Astrocyte of the spinal cord (primary cell): Measurements from ENCODE around the gene ACAD8.

Experiments
- DNase-seq: peaks from one replicate; pipeline ENCODE4 v3.0.0; 2011; ENCODE audit warnings: low read depth, low spot score
- H3K4me3 ChIP-seq: 2 replicates; pipeline ENCODE4 v1.5.1; 2011; ENCODE audit warnings: low read depth, mild to moderate bottlenecking, low read length, moderate library complexity
- in situ Hi-C: cut with HindIII; loops from 2 replicates; pipeline ENCODE4 v1.10.0; 2017; ENCODE audit warnings: low sequenced_read_pairs
- TF ChIP-seq, protein P1 (sequence below): IDR thresholded peaks from 2 replicates; pipeline ENCODE4 v1.5.1; 2012; ENCODE audit warnings: low read depth, mild to moderate bottlenecking, low read length, inconsistent platforms

The ACAD8 gene

DNA sequence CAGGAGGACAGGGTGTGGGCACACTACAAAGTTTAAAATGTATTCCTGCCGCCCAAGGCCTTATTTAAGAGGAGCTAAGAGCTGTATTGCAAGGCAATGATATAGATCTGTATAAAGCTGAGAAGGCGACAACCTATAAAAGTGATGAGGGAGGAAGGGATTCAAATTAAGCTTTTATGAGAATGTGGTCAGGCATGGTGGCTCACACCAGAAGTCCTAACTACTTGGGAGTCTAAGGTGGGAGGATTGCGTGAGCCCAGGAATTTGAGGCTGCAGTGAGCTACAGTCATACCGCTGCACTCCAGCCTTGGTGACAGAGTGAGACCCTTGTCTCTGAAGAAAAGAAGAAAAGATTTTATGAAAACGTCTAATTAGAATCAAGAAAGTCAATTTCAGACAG, 13.1 kb downstream of the ACAD8 start:
- in situ Hi-C loops = no loop called here
- TF ChIP-seq, protein P1, sequence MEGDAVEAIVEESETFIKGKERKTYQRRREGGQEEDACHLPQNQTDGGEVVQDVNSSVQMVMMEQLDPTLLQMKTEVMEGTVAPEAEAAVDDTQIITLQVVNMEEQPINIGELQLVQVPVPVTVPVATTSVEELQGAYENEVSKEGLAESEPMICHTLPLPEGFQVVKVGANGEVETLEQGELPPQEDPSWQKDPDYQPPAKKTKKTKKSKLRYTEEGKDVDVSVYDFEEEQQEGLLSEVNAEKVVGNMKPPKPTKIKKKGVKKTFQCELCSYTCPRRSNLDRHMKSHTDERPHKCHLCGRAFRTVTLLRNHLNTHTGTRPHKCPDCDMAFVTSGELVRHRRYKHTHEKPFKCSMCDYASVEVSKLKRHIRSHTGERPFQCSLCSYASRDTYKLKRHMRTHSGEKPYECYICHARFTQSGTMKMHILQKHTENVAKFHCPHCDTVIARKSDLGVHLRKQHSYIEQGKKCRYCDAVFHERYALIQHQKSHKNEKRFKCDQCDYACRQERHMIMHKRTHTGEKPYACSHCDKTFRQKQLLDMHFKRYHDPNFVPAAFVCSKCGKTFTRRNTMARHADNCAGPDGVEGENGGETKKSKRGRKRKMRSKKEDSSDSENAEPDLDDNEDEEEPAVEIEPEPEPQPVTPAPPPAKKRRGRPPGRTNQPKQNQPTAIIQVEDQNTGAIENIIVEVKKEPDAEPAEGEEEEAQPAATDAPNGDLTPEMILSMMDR = no peak
- no peak overlapping the region for H3K4me3 ChIP-seq
- DNase-seq = no peak

DNA sequence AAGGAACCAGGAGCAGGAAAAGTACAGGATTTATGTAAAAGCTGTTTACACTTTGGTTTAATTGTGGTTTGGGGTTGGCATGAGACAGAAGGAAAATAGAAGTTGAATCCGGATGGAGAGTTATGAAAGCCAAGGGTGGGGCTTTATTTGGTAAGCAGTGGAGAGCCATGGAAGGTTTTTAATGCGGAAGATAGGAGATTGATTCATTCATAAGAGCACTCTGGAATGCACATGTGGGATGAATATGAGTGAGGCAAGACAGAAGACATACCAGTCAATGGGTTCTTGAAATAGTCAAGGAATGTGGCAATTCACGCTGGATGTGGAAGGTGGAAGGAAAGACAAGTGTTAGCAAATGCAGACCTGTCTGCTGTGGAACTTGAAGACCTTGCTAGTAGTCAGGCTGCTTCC, 13.5 kb downstream of the ACAD8 start:
- H3K4me3 ChIP-seq = no peak overlapping the region
- TF ChIP-seq, protein P1 = no peak
- peak; percentile 48 for DNase-seq
- in situ Hi-C loops = no loop called here

DNA sequence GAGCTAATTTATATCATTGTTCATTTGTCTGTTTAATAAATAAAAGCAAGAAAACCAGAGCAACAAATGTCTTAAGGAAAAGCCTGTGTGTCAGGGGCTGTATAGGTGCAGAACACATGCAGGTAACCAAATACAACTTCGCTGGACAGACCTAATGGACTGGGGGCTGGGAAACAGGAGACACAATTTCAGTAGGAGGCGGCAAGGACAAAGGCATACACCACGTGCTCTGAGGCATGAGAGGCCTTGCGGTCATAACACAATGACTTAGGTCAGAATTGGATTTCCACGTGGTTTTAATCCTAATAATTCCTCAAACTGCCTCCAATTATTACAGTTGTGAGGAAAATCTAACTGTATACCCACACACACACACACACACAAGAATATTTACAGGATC, 14.1 kb downstream of the ACAD8 start:
- H3K4me3 ChIP-seq = no peak overlapping the region
- TF ChIP-seq, protein P1 = no peak
- DNase-seq = no peak
- in situ Hi-C loops = no loop called here

DNA sequence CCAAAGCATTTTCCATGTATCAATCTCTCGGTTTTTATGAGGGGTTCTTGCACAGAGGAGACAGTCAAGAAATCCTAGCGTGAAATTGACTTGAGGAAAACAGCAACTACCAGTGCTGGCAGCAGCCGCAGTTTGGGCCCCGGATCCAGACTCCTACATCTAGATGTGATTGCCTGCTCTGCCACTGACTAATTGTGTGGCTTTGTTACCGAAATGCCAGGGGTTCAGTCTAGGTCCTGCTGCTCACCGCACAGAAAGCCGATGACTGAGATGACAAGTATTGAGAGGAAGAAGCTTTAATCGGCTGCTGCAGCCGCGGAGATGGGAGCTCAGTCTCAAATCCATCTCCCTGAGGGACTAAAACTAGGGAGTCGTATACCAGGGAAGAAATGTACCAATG, 14.6 kb downstream of the ACAD8 start:
- DNase-seq = no peak
- H3K4me3 ChIP-seq = no peak overlapping the region
- TF ChIP-seq, protein P1 = no peak
- in situ Hi-C loops = no loop called here

DNA sequence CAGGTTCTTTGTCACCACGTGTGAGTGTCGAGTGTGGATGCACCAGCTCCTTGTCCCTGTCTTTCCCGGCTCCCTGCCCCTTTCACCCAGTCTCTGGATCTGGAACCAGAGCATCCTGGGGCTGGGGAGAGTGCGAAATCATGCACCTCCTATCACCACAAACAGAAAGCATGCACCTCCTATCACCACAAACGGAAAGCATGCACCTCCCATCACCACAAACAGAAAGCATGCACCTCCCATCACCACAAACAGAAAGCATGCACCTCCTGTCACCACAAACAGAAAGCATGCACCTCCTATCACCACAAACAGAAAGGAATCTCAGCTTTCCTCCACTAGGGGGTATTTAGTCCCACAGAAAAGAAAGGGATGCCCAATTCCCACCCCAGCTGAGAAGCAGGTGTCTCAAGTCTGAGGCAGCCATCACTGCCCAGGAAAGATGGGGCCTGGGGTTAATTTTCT, 16.9 kb downstream of the ACAD8 start:
- TF ChIP-seq, protein P1 = peak; percentile 18
- no peak overlapping the region for H3K4me3 ChIP-seq
- no peak for DNase-seq
- in situ Hi-C loops = no loop called here

DNA sequence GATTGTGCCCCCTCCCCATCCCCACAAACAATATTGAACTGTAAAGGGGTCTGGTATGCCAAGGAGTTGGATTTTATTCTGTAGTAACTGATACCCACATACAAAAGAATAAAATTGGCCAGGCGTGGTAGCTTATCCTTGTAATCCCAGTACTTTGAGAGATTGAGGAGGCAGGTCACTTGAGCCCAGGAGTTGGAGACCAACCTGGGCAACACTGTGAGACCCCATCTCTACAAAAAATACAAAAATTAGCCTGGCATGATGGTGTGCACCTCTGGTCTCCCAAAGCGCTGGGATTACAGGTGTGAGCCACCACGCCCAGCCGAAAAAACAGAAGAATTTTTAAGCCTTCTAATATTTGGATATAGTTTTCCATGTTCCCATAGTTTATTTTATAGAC, 18.6 kb downstream of the ACAD8 start:
- no peak for DNase-seq
- H3K4me3 ChIP-seq = no peak overlapping the region
- in situ Hi-C loops = no loop called here
- TF ChIP-seq, protein P1 = no peak
